ENCODE results near the gene PICK1.
A peak's percentile ranks its signal among the peaks of the same experiment; 100 is the strongest.

The PICK1 gene

DNA sequence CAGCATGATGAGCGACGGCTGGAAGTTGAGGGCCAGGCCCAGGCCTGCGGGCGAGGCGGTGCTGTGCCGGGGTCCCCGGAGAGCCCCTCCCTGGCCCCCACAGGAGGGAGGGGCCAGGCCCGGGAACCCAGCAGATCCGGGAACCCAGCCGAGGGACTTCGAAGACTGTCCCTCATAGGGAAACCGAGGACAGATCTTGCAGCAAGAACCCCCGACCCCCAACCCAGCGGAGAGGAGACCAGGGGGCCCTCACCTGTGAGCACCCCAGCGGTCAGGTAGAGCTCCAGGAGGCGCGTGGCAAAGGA, 24.4 kb downstream of the PICK1 start:
- peak in 1 of 2 donors; percentile 3 for ATAC-seq (replicated peaks)
- H3K27ac Mint-ChIP-seq, result no peak overlapping the region
- DNase-seq, result no peak
- no peaks in the 10 kb centered on the region for H3K9me3 Mint-ChIP-seq
- H3K36me3 Mint-ChIP-seq, result peaks cover 9 to 10% of the 10 kb centered on the region in 2 donors
- H3K4me3 Mint-ChIP-seq, result peak overlapping the region; percentile 21 to 39
- peaks cover 4 to 14% of the 10 kb centered on the region in 2 donors for H3K4me1 Mint-ChIP-seq
- peaks cover 17 to 53% of the 10 kb centered on the region in 2 donors for H3K27me3 Mint-ChIP-seq

DNA sequence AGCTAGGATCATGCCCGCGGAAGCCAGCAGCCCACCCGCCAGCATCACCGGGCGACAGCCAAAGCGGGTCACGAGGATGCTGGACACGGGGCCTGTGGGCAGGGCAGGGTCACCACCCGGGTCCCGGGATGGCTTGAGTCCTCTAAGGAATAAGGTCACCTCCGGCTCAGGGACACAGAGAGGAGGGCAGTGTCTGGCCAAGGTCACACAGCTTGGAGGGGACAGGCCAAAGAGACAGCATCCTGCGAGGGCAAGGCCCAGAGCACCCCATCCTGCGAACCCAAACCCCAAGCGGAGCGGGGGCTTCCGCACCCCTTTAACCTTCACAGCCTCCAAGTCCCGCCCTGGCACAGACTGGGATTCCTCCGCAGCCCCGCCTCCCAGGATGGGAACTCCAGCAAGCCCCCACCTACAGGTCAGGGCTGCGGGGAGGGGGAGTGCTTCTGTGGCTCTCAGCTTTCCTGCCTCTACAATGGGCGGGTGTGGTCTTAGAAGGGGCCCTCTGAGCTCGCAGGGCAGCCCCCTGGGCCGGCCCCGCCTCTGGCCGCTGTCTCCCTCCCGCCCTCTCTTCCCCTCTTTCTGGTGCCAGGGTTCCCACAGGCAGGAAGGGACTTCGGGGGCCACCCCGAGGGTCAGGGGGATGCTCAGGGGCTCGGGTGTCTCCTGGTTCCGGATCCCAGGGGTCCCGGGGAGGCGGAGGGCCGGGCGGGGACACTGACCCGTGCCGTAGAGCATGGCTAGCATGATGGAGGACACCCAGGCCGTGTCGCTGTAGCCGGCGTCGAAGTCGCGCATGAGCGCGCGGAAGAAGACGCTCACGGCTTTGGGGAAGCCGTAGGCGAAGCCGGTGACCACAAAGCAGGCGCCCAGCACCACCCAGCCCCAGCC, 25.0 kb downstream of the PICK1 start:
- peaks cover 4 to 14% of the 10 kb centered on the region in 2 donors for H3K4me1 Mint-ChIP-seq
- DNase-seq (no peak), ATAC-seq (replicated peaks) (peak; percentile 61 to 64)
- no peaks in the 10 kb centered on the region for H3K9me3 Mint-ChIP-seq
- H3K4me3 Mint-ChIP-seq, result peak overlapping the region; percentile 25 to 50
- no peak overlapping the region for H3K27ac Mint-ChIP-seq
- H3K27me3 Mint-ChIP-seq, result peaks cover 17 to 55% of the 10 kb centered on the region in 2 donors
- H3K36me3 Mint-ChIP-seq, result peaks cover 9 to 10% of the 10 kb centered on the region in 2 donors

DNA sequence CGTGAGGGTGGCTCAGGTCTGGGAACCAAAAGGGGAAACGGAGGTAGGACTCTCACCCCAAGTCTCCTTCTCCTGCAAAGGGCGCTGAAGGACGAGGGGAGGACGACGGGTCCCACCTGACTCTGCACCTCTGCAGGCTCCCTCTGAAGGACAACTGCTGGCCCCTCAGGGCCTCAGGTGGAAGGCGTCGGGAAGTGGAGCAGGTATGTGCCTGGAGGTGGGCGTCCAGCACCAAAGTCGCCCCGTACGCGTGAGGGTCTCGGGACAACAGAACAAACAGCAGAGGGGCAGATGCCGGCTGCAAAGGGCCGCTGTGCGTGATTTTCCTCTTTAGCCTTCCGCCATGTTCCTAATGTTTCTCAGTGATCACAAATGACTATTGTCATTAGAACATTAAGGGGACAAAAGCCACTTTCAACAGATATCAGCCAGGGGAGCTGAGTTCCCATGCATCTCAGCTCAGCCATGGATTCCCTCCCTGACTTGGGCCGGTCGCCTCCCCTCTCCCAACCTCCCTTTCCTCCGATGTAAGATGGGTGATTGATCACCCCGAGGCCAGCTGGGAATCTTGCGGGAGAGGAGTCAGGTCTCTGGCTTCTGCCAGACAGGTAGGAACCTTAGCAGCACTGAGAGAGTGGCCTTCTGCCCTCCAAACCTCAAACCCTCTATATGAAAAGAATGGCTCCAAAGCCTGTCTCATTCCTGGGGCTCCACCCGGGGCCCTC, 25.9 kb downstream of the PICK1 start:
- H3K4me1 Mint-ChIP-seq, result peaks cover 4 to 14% of the 10 kb centered on the region in 2 donors
- ATAC-seq (replicated peaks) (no peak), DNase-seq (no peak)
- no peak overlapping the region for H3K27ac Mint-ChIP-seq
- H3K9me3 Mint-ChIP-seq, result no peaks in the 10 kb centered on the region
- H3K36me3 Mint-ChIP-seq, result peaks cover 13 to 16% of the 10 kb centered on the region in 2 donors
- H3K4me3 Mint-ChIP-seq, result no peak overlapping the region
- H3K27me3 Mint-ChIP-seq, result peaks cover 26 to 65% of the 10 kb centered on the region in 2 donors

DNA sequence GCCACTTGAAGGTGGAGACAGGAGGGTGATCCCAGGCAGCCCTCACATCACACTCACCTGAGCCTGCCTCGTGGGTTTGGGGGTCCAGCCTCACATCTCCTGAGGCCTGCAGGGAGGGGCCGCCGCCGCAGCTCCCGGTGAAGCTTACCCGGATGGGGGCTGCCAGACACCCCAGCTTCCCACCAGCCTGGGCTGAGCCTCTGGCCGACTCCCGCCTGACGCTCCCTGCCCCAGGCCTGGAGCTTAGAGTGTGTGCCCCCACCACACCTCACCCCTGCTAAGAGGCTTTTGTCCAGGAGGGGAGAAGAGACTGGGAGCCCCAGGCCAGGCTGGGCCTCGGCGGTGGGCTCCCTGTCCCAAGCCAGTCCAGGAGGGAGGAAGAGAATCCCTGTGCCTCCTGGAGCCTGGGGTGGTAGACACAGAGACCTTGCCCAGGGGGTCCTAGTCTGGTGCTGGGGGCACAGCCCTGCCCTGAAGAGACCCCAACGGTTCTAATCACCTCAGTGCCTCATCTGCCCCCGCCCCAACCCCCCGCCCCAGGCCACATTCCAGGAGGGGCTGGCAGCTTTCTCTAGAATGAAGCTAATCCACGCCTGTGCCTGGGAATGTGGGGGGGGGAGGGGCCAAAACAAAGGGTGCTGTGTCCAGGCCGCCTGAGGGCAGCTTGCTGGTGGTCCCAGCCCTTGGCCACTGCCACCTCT, 26.9 kb downstream of the PICK1 start, which contains the start of gene SLC16A8:
Gene SLC16A8 (minus strand): TSS at position 254 of the 701 bp plus-strand sequence. CDS start 1,311 bp downstream, outside the sequence.
- Mint-ChIP-seq H3K27me3 (peaks cover 29 to 68% of the 10 kb centered on the region in 2 donors), H3K4me3 (no peak within 1 kb of the TSS), H3K9me3 (no peaks in the 10 kb centered on the region), H3K36me3 (peaks cover 14 to 16% of the 10 kb centered on the region in 2 donors), H3K4me1 (peaks cover 4 to 14% of the 10 kb centered on the region in 2 donors), H3K27ac (no peak within 1 kb of the TSS)
- ATAC-seq (replicated peaks), result no peak
- no peak for DNase-seq

DNA sequence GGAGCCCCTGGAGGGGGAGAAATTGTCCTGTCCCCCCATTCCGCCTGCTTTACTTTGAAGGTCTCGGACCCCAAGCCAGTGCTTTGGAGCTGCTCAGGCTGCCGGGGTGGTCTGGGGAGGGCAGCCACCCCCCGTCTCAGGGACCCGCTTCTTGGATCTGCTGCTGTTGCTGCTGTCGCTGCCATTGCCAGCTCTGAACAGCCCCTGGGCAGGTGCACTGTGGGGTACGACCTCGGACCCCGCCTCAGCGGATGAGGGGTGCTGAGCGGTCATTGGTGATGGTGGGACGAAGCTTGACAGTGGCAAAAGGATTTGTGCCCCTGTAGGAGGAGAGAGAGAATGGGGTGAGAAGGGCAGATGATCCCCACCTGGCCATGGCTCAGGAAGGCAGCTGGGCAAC, 27.9 kb downstream of the PICK1 start:
- no peak for DNase-seq
- peaks cover 4 to 14% of the 10 kb centered on the region in 2 donors for H3K4me1 Mint-ChIP-seq
- ATAC-seq (replicated peaks), result no peak
- H3K9me3 Mint-ChIP-seq, result no peaks in the 10 kb centered on the region
- peaks cover 10% of the 10 kb centered on the region in 2 donors for H3K36me3 Mint-ChIP-seq
- no peak overlapping the region for H3K4me3 Mint-ChIP-seq
- peaks cover 24 to 67% of the 10 kb centered on the region in 2 donors for H3K27me3 Mint-ChIP-seq
- no peak overlapping the region for H3K27ac Mint-ChIP-seq

DNA sequence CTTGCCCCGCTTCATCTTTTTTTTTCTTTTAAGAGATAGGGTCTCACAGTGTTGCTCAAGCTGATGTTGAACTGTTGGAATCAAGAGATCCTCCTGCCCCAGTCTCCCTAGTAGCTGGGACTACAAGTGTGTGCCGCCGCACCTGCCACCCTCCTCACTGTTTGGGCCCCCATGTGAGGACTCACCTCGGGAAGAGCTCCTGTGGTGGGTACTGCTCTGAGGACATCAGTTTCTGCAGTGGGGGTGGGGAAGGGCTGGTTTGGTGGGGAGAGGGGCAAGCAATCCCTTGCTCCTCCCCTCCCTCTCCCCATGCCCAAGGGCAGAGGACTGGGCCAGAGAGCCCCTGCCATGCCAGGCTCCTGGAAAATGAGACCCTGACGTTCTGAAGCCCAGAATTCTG, 28.3 kb downstream of the PICK1 start:
- peaks cover 4 to 14% of the 10 kb centered on the region in 2 donors for H3K4me1 Mint-ChIP-seq
- DNase-seq (no peak), ATAC-seq (replicated peaks) (no peak)
- H3K4me3 Mint-ChIP-seq, result no peak overlapping the region
- H3K27ac Mint-ChIP-seq, result no peak overlapping the region
- peaks cover 7 to 10% of the 10 kb centered on the region in 2 donors for H3K36me3 Mint-ChIP-seq
- H3K9me3 Mint-ChIP-seq, result no peaks in the 10 kb centered on the region
- H3K27me3 Mint-ChIP-seq, result peaks cover 20 to 65% of the 10 kb centered on the region in 2 donors

DNA sequence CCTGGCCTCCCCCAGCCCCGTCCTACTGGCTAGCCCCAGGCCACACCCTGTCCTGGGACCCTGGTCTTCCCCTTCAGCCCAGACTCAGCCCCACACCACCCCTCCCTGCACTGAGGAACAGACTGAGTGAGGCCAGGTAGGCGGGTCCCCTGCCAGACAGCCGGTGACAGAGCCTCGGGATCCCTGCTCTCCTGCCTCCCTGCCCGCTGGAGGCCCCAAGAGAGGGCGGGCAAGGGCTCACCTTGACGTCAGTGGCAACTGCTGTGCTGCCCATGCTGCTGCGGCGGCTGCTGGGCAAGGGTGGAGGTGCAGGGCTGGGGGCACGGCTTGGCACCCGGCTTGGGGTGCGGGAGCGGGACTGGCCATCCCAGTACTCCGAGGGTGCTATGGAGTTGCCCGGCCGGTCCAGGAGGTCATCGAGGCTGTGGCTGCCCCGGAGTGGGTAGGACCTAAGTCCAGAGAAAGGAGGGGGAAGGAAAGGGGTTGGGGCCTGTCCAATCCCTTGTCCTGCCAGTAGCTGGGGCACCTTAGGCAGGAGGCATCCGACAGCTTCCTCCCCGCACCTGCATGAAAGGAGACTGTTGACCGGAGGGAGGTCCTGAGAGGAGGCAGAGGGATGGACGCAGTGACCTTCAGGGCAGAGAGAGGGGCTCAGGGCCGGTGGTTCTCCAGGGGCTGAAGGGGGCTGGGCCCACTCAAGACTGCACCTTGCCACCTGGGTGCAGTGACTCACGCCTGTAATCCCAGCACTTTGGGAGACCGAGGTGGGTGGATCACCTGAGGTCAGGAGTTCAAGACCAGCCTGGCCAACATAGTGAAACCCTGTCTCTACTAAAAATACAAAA, 29.0 kb downstream of the PICK1 start:
- no peak for DNase-seq
- Mint-ChIP-seq H3K4me1 (peaks cover 4 to 14% of the 10 kb centered on the region in 2 donors), H3K4me3 (no peak overlapping the region), H3K27me3 (peaks cover 19 to 60% of the 10 kb centered on the region in 2 donors), H3K27ac (no peak overlapping the region), H3K9me3 (no peaks in the 10 kb centered on the region), H3K36me3 (peaks cover 7 to 10% of the 10 kb centered on the region in 2 donors)
- ATAC-seq (replicated peaks), result no peak

DNA sequence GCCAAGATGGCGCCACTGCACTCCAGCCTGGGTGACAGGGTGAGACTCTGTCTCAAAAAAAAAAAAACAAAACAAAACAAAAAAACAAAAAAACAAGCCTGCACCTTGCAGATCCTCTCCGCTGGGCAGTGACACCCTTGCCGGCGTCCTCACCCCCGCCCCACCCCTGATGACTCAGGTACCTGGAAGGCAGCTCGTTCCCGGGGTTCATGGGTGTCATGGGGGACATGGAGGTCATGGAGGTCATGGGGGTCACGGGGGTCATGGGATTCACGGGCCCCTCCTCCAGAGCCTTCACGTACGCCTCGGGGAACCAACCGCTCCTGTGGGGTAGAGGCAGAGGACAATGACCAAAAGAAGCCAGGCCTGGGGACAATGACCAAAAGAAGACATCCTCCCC, 29.7 kb downstream of the PICK1 start:
- Mint-ChIP-seq H3K4me1 (peaks cover 4 to 10% of the 10 kb centered on the region in 2 donors), H3K36me3 (peaks cover 7 to 10% of the 10 kb centered on the region in 2 donors), H3K27me3 (peaks cover 19 to 56% of the 10 kb centered on the region in 2 donors), H3K4me3 (no peak overlapping the region), H3K27ac (no peak overlapping the region), H3K9me3 (no peaks in the 10 kb centered on the region)
- ATAC-seq (replicated peaks) (no peak), DNase-seq (no peak)

DNA sequence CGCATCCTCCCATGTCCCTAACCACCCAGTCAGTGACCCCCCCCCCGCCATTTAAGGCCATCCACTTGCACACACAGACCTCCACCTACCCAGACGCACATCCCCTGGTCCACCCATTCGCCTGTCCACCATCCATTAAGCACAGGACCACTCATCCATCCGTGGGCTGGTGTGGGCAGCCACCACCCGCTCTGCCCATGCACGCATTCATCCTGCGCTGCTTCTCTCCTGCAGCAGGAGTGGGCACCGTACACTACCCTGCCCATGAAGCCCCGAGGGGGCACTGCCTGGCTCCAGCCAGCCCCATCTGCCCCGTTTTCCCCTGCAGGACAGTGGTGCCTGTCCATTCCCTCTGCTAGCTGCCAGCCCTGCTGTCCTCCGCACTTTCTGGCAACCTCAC, 30.7 kb downstream of the PICK1 start:
- peaks cover 0 to under 1% of the 10 kb centered on the region in 2 donors for H3K4me1 Mint-ChIP-seq
- DNase-seq (no peak), ATAC-seq (replicated peaks) (no peak)
- H3K27ac Mint-ChIP-seq, result no peak overlapping the region
- H3K36me3 Mint-ChIP-seq, result peaks cover 7 to 10% of the 10 kb centered on the region in 2 donors
- H3K27me3 Mint-ChIP-seq, result peaks cover 18 to 47% of the 10 kb centered on the region in 2 donors
- H3K9me3 Mint-ChIP-seq, result no peaks in the 10 kb centered on the region
- H3K4me3 Mint-ChIP-seq, result no peak overlapping the region

DNA sequence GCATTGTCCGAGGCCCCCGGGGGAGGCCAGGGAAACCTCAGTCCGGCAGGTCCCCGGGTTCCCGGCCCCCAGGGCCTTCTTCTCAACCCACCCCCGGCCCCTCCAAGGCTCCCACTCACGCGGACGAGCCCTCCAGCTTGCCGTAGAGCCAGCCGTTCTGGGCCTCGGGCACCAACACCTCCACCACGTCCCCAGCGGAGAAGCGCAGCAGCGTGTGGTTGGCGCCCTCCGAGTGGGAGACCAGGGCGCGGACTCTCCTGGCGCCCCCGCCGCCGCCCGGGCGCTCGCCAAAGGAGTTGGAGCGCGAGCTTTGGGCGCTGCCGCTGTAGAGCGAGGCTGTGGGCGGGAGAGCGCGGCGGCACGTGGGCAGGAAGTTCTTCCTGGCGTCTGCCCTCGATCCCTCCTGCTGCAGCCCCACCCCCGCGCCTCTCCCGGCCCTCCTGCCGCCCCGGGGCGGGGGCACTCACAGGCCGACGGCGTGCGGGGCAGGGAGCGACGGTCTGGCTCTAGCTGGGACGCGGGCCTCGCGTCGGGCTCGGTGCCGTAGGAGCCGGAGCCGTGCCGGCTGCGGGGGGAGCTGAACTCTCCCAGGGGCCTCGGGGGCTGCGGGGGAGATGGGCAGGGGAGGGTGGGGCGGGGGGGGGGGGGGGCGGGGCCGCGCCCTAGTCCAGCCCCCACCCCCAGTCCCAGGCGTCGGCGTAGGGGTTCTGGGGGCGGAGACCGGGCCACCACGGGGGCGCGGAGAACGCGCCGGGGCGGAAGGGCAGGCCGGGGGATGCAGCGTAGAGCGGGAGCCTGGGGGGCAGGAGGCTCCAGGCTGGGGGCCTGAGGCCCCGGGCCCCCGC, 31.6 kb downstream of the PICK1 start:
- no peak for DNase-seq
- H3K27ac Mint-ChIP-seq, result no peak overlapping the region
- H3K9me3 Mint-ChIP-seq, result no peaks in the 10 kb centered on the region

DNA sequence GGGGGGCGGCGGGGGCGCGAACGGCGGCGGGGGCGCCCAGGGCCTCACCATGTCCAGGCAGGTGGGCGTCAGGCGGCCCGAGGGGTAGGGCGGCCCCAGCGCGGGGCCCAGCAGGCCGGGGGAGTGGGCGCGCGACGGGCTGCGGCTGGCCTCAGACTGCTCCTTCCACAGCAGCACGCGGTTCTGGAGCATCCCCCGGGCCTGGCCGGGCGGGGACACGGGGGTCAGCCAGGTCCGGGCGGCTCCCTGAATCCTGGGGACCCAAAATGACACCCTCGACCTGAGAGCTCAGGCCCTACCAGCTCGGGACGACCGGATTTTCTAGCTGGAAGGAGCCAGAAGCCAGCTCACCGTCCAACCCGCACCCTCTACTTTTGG, 32.3 kb downstream of the PICK1 start:
- DNase-seq (no peak), ATAC-seq (replicated peaks) (no peak)
- Mint-ChIP-seq H3K9me3 (no peaks in the 10 kb centered on the region), H3K4me3 (no peak overlapping the region), H3K27ac (no peak overlapping the region), H3K4me1 (no peaks in the 10 kb centered on the region), H3K36me3 (peaks cover 10 to 16% of the 10 kb centered on the region in 2 donors), H3K27me3 (peaks cover 12 to 33% of the 10 kb centered on the region in 2 donors)

More for the DNA sequence above, 31.6 kb downstream of the PICK1 start:
- no peak for ATAC-seq (replicated peaks)
- H3K4me1 Mint-ChIP-seq, result no peaks in the 10 kb centered on the region
- H3K4me3 Mint-ChIP-seq, result no peak overlapping the region
- peaks cover 12 to 37% of the 10 kb centered on the region in 2 donors for H3K27me3 Mint-ChIP-seq
- H3K36me3 Mint-ChIP-seq, result peaks cover 10 to 15% of the 10 kb centered on the region in 2 donors

DNA sequence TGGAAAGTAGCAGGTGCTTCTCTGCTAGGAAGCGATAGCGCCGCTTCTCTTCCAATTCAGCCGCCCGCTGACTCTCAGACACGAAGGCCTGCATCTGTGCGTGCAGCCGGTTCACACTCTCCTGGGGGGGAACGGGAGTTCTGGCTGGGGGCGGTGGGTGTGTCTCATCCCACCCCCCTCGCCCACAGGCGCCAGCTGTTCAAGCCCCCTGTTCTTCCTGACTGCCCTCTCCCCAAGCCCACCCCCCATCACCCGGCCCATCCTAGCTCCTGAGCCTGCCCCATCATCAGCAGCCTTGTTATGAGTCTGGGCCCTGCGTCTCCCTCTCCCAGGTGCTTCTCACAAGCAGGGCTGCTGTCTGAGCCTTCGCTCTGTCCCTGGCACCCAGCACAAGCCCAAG, 39.9 kb downstream of the PICK1 start:
- H3K36me3 Mint-ChIP-seq, result peaks cover 2 to 9% of the 10 kb centered on the region in 2 donors
- no peak for ATAC-seq (replicated peaks)
- no peak for DNase-seq
- H3K4me1 Mint-ChIP-seq, result peaks cover 0 to 1% of the 10 kb centered on the region in 2 donors
- H3K27ac Mint-ChIP-seq, result no peak overlapping the region
- no peaks in the 10 kb centered on the region for H3K27me3 Mint-ChIP-seq
- H3K4me3 Mint-ChIP-seq, result no peak overlapping the region
- H3K9me3 Mint-ChIP-seq, result no peaks in the 10 kb centered on the region

All from stimulated activated naive B cell treated with anti-CD40 and anti-IgM and Interleukin-4, amounts not matched to agents 10 μg/mL and 1 μg/mL and 100 μg/mL, for 72 hours (primary cell).